Natural killer cell (primary cell): ENCODE results near the gene HMGA1. TPM values are rescaled to one million over a fixed set of nuclear protein-coding genes. Genes with fewer than 3 reads are reported as not detected.
A peak's percentile ranks its signal among the peaks of the same experiment; 100 is the strongest.

ENCODE experiments used
- ATAC-seq, 3 donors: fragments of 150-1000 bp in 2 of 3; fragments of 200-7000 bp in 1 of 3; cut with Tn5 transposase; 1 replicate in 1 of 3; 2 replicates in 2 of 3; pipeline ENCODE4 v1.10.0; 2021; ENCODE audit warnings: mild to moderate bottlenecking in 2 of 3, moderate library complexity in 2 of 3
- DNase-seq, 2 donors: peaks; one replicate each; pipeline versions ENCODE4 v3.0.0 to v3.0.0-alpha.2; 2013 to 2021; ENCODE audit warnings: mixed read lengths in 1 of 2
- H3K27ac ChIP-seq: one replicate; pipeline ENCODE4 v1.5.1; 2013; ENCODE audit warnings: mild to moderate bottlenecking, low read length
- H3K27me3 ChIP-seq: one replicate; pipeline ENCODE4 v1.6.1; 2013; ENCODE audit warnings: low read length; ENCODE audit not compliant: control insufficient read depth, insufficient read depth
- H3K36me3 ChIP-seq: one replicate; pipeline ENCODE4 v1.6.1; 2013; ENCODE audit warnings: low read length; ENCODE audit not compliant: control insufficient read depth, insufficient read depth
- H3K4me1 ChIP-seq: one replicate; pipeline ENCODE4 v1.6.1; 2013; ENCODE audit warnings: low read length; ENCODE audit not compliant: control insufficient read depth, insufficient read depth
- H3K4me3 ChIP-seq: one replicate; pipeline ENCODE4 v1.5.1; 2013; ENCODE audit warnings: low read length
- H3K9me3 ChIP-seq: one replicate; pipeline ENCODE4 v1.6.1; 2013; ENCODE audit warnings: low read length; ENCODE audit not compliant: control insufficient read depth, insufficient read depth
- H3K27ac Mint-ChIP-seq, 2 donors: one replicate each; pipeline ENCODE4 v1.8.0; 2022; ENCODE audit warnings: mild to moderate bottlenecking in 2 of 2, mixed read lengths in 2 of 2, moderate library complexity in 1 of 2
- H3K27me3 Mint-ChIP-seq, 2 donors: one replicate each; pipeline ENCODE4 v1.8.0; 2022; ENCODE audit warnings: low read depth in 2 of 2, mixed read lengths in 2 of 2
- H3K36me3 Mint-ChIP-seq: one replicate; pipeline ENCODE4 v1.8.0; 2022; ENCODE audit warnings: mixed read lengths
- H3K4me1 Mint-ChIP-seq, 2 donors: one replicate each; pipeline ENCODE4 v1.8.0; 2022; ENCODE audit warnings: mixed read lengths in 2 of 2
- H3K4me3 Mint-ChIP-seq: one replicate; pipeline ENCODE4 v1.8.0; 2022; ENCODE audit warnings: mild to moderate bottlenecking, moderate library complexity, mixed read lengths
- H3K9me3 Mint-ChIP-seq, 2 donors: one replicate each; pipeline ENCODE4 v1.8.0; 2022; ENCODE audit warnings: mixed read lengths in 2 of 2
- CTCF ChIP-seq: fragments of 200-600 bp; IDR thresholded peaks from one replicate; pipeline ENCODE4 v1.8.0; 2022; ENCODE audit warnings: antibody characterized with exemption
- WGBS: methylation state at CpG from one replicate; pipeline ENCODE4 v1.1.7; 2013; ENCODE audit warnings: missing lambda C conversion rate; ENCODE audit not compliant: insufficient coverage; 5-methylcytosine and 5-hydroxymethylcytosine counted together
- intact Hi-C: fragments of 100-400 bp; cut with micrococcal nuclease; formaldehyde crosslinking; loops from one replicate; pipeline ENCODE4 v1.14.2; 2022
- total RNA-seq, 4 donors: library from RNA; stranded (reverse); fragments of 120-200 nt in 1 of 4; gene quantifications; one replicate each; pipeline versions ENCODE4 v1.2.3 to v1.2.4, GENCODE V29; 2013 to 2022

Gene HMGA1
- total RNA-seq, 3 donors from 2014 or later (not counting 1 experiment from before 2014, with no cell fraction given), result 63.1 to 84.2 (median 77.3) TPM

- ATAC-seq, result no peak
- H3K27ac ChIP-seq, result no peak overlapping the region
- H3K9me3 ChIP-seq, result no peaks in the 10 kb centered on the region
- H3K27ac Mint-ChIP-seq, result peak overlapping the region in 1 of 2 donors; percentile 97
- H3K27me3 Mint-ChIP-seq, result no peaks in the 10 kb centered on the region
- intact Hi-C loops, result loop anchor here (5.0 kb wide), 1 partner anchor 286 kb away; no protein-coding TSS in a partner anchor
- H3K4me1 ChIP-seq, result peaks cover 12% of the 10 kb centered on the region
- no peak overlapping the region for H3K4me3 ChIP-seq
- DNase-seq, result peak in 1 of 2 donors; percentile 3
- no peak overlapping the region for H3K4me3 Mint-ChIP-seq
- no peaks in the 10 kb centered on the region for H3K9me3 Mint-ChIP-seq
- 95% methylated on average over 9 of the region's 13 CpGs for WGBS
- peaks cover 29% of the 10 kb centered on the region for H3K36me3 ChIP-seq
- TF ChIP-seq CTCF, result no peak
- H3K4me1 Mint-ChIP-seq, result peaks cover 8 to 30% of the 10 kb centered on the region in 2 donors
- no peaks in the 10 kb centered on the region for H3K36me3 Mint-ChIP-seq
- H3K27me3 ChIP-seq, result no peaks in the 10 kb centered on the region
Measured at GRCh38 chr6:34241351-34242215, 4.9 kb downstream of the HMGA1 start.

GRCh38 chr6:34242252-34243130 lies 5.8 kb downstream of the HMGA1 start:
- Mint-ChIP-seq H3K4me3 (no peak overlapping the region), H3K27me3 (no peaks in the 10 kb centered on the region), H3K36me3 (no peaks in the 10 kb centered on the region), H3K4me1 (peaks cover 8 to 37% of the 10 kb centered on the region in 2 donors), H3K9me3 (no peaks in the 10 kb centered on the region), H3K27ac (peak overlapping the region in 1 of 2 donors; percentile 97)
- peaks cover 19% of the 10 kb centered on the region for H3K4me1 ChIP-seq
- ATAC-seq, result no peak
- no peaks in the 10 kb centered on the region for H3K9me3 ChIP-seq
- 85% methylated on average over 7 of the region's 7 CpGs for WGBS
- TF ChIP-seq CTCF, result no peak
- no peaks in the 10 kb centered on the region for H3K27me3 ChIP-seq
- H3K4me3 ChIP-seq, result no peak overlapping the region
- peaks cover 29% of the 10 kb centered on the region for H3K36me3 ChIP-seq
- H3K27ac ChIP-seq, result no peak overlapping the region
- peak in 1 of 2 donors; percentile 3 for DNase-seq
- intact Hi-C loops, result loop anchor here (5.0 kb wide), 1 partner anchor 285 kb away; no protein-coding TSS in a partner anchor

- ATAC-seq (peak in 1 of 3 donors; percentile 3), DNase-seq (peak in 1 of 2 donors; percentile 13)
- Mint-ChIP-seq H3K9me3 (no peaks in the 10 kb centered on the region), H3K4me3 (no peak overlapping the region), H3K4me1 (peaks cover 9 to 42% of the 10 kb centered on the region in 2 donors), H3K27ac (peak overlapping the region in 1 of 2 donors; percentile 97), H3K36me3 (no peaks in the 10 kb centered on the region), H3K27me3 (no peaks in the 10 kb centered on the region)
- Histone ChIP-seq H3K36me3 (peaks cover 29% of the 10 kb centered on the region), H3K4me1 (peaks cover 21% of the 10 kb centered on the region), H3K27ac (no peak overlapping the region), H3K9me3 (no peaks in the 10 kb centered on the region), H3K27me3 (no peaks in the 10 kb centered on the region), H3K4me3 (no peak overlapping the region)
- 64% methylated on average over 4 of the region's 5 CpGs for WGBS
- no peak for TF ChIP-seq CTCF
- intact Hi-C loops, result loop anchor here (5.0 kb wide), 1 partner anchor 284 kb away; no protein-coding TSS in a partner anchor
Measured at GRCh38 chr6:34243131-34243771, 6.6 kb downstream of the HMGA1 start.
